GM21360 (cell line): ENCODE measurements around the gene RALA.

Source experiments
- ATAC-seq: cut with Tn5 transposase; IDR thresholded peaks from one replicate; pipeline ENCODE4 v1.9.1; 2021; ENCODE audit warnings: mild to moderate bottlenecking, moderate library complexity; ENCODE audit not compliant: unreplicated experiment

RALA gene

GRCh38 chr7:39609935-39610263 is 13.5 kb upstream of the RALA start:
- ATAC-seq = no peak

DNA sequence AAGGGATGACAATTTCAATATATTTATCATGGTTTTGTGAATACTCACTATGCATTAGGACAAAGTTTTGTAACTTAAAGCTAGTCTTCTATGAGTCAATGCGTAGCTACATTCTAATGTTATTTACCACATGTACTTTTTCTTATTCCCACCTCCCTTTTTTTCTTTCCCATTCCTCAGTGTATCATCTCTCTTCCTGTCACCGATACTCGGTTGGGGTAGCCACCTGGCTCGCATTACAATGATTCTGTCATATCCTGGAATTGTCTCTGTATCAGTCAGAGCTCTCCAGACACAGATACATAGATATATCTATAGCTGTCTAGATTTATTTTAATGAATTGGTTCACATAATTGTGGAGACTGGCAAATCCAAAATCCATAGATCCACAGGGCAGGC is 9.8 kb upstream of the RALA start:
- ATAC-seq = no peak

DNA sequence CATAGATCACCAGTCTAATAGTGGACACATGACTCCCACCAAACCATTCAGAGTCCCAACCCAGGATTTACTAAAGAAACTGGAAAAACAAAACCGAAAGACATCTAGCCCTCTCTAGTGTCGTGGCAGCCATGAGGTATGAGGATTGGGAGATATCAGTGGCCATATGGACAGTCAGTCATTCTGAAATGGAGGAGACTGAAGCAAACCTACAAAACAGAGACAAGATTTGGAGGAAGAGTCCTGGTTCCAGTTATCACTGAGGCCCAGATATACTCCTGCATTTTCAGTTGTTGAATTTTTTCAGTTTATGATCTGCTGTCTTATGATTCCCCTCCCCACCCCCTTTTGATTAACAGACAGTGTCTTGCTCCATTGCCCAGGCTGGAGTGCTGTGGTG is 9.1 kb upstream of the RALA start:
- ATAC-seq = no peak

- ATAC-seq = no peak
These were observed 7.9 kb upstream of the RALA start for GRCh38 chr7:39615350-39615975.

GRCh38 chr7:39616138-39616537 is 7.2 kb upstream of the RALA start:
- no peak for ATAC-seq

DNA sequence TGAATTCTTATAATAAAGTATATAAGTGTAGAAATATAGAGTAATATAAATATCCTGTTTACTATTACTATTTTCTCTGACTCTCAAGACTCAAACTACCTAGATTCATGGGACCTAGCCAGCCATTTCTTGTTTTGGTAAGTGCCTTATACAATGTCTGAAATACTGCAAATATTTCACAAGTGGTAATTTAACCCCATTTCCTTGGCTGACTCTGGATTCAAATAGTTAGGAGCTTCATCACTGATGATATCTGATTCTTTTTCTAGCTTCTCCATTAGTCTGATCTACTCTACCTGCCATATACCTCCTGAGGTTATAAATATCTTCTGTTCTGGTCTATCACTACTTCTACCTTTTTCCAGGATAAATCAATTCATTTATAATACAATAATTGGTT is 6.4 kb upstream of the RALA start:
- no peak for ATAC-seq

- no peak for ATAC-seq
These were observed 4.5 kb upstream of the RALA start for GRCh38 chr7:39618868-39619267.

DNA sequence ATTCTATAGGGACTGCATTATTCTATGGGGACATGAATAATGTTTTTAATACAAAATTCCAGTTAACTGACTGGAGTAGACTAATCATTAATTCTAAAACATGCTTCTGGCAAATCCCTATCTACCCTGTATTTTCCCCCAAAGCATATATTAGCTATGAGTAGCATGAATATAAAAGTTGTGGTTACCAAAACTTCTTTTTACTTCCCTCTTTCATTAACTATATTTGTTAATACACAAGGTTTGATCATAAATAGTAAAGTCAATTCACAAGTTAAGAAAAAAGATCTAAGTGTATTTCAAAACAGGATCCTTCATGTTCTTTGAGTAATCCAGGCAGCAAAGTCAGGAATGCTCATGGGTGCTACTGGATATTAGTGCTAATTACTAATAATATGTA is 2.9 kb upstream of the RALA start:
- no peak for ATAC-seq

DNA sequence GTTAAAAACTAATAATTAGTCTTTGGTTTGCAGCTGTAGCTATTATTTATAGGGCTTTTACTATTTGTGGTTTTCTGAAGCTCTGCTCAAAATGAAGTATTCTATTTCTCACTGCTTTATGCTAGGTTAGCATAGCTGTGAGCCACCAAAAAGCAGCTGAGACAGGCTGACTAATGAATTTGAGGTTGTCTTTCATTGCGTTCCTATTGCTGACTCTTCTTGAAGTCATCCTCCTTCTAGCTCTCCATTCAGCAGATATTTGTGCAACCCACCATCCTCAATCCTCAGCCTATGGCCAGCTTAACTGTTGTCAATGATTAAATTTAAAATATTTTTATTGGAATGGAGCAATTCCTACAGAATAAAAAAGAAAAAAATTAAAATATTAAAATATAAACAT is 2.1 kb upstream of the RALA start:
- ATAC-seq = no peak

- peak; percentile 40 for ATAC-seq
These were observed 1.5 kb upstream of the RALA start for GRCh38 chr7:39621784-39622411.

- ATAC-seq = no peak
These were observed 763 bp upstream of the RALA start for GRCh38 chr7:39622609-39623008.

GRCh38 chr7:39623732-39624441 is 515 bp downstream of the RALA start:
- ATAC-seq = peak; percentile 37

- no peak for ATAC-seq
These were observed 1.1 kb downstream of the RALA start for GRCh38 chr7:39624442-39624807.

DNA sequence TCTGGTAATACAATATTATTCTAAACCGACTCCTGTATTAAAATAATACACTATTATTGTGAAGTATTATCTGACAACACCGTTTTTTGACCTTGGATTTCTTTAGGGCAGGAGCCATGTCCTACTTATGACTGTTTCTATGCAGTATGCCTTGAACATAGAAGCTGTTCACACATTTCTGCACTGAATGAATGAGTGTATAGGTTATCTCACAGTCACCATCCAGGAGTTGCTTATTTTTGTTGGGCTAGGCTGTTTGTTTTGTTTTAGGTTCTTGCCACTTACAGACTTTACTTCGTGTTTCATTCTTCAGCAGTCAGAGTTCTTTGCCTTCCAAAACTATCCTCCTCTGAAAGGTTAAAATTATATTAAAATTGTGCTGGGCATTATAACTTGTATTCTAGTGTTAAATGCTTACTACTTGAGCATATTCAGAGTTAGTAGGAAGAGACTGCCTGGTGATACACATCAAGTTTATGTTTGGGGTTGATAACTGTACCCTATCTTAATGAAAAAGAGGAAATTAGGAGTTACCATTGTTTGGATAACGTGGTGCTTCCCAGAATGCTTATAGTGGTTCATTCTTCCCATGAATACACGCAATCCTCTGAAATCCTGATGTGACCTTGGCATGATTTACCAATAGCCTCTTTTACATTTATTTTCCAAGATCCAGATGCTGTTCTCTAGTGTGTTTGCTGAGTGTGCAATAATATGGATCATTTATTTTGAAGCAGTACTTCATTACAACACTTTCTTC is 1.7 kb downstream of the RALA start:
- no peak for ATAC-seq

- no peak for ATAC-seq
These were observed 8.4 kb downstream of the RALA start for GRCh38 chr7:39631736-39632308.

- no peak for ATAC-seq
These were observed 10.4 kb downstream of the RALA start for GRCh38 chr7:39633563-39634477.

DNA sequence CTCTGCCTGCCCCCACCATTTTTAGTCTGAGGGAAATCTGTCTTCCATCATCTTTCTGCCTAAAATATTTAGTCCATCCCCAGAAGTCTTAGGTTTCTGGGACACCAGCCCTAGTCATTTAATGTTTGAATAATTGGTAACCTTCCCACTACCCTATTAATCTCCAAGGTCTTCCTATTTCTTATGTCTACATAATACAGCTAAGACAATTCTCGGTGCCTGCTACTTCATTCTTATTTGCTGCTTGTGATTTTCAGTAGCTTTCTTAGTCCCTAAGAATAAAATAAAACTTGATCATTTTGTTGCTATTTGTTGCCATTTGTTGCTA is 11.1 kb downstream of the RALA start:
- ATAC-seq = no peak

GRCh38 chr7:39637400-39637799 is 14.0 kb downstream of the RALA start:
- ATAC-seq = no peak

DNA sequence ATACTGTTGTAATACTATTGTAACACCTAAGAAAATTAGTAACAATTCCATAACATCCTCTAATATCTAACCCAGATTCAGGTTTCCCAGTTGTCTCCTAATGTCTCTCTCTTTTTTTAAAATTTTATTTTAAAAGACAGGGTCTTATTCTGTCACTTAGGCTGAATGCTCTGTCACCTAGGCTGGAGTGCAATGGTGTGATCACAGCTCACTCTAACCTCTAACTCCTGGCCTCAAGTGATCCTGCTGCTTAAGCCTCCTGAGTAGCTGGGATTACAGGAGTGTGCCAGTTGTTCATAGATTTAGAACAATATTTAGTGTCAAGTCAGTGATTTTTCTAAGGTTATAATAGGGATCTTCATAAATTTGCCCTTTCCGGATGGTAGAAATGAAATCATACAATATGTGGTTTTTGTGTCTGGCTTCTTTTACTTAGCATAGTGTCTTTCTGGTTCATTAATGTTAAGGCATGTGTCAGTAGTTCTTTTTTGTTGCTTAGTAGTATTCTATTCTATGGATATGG is 14.7 kb downstream of the RALA start:
- ATAC-seq = no peak

DNA sequence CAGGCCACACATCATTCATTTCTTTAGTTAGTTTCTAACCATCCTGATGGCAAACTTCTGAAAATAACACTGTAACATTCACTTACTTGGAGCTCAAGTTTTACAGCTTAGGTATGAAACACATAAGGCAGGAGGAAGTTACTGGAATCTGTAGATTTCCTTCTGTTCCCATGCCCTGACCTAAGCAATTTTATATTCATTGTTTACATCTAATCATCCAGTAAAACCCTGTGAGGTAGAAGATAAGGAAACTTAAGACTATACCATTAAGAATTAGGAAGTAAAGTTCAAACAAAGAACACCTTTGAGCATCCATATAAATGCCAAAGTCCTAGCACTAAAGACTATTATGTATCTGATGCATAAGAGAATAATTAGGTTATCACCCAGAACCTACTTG is 19.5 kb downstream of the RALA start:
- ATAC-seq = no peak
